Measurements from ENCODE around the gene VPS26A. TPM values are rescaled to one million over a fixed set of nuclear protein-coding genes. Genes with fewer than 3 reads are reported as not detected.
A peak's percentile ranks its signal among the peaks of the same experiment; 100 is the strongest.

Gene VPS26A
- total RNA-seq, 1 experiment from 2014 or later, result 44.7 TPM

DNA sequence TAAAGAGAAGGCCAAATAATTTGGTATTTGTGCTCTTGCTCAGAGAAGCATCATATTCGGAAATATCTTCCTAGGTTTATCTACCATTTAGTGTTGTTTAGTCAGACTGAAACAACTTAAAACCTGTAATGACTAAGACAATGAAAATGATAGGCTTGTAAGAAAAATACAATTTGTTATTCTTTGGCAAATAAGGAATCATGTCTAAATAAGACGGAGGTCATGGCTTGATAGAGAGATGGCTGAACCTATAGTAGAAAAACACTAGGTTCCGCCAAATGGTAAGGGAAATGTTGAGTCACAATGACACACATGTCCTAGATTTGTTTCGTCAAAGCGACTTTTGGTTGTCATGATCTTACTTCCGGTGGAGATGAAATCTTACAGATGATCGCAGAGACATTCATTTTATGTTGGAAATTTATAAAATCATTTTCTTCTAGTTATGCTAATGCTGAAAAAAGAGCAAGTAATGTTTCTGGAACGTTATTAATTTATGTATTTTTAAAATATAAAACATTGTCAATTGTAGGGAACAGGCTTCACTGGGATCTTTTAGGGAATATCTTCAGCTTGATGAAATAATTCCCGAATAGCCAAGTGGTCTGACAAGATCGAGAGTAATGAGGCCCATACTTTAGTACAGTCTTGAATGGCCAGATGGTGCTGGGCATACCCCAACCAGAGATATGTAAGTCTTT lies 35.0 kb upstream of the VPS26A start:
- DNase-seq, result peak; percentile 98
- Histone ChIP-seq H3K27ac (ENCODE audit: low read length) (peak overlapping the region; percentile 77), H3K27me3 (ENCODE audit: low read length) (no peaks in the 10 kb centered on the region), H3K36me3 (ENCODE audit: low read depth, low read length) (peaks cover 8% of the 10 kb centered on the region), H3K9me2 (replicated peaks; ENCODE audit: low read length) (no peaks in the 10 kb centered on the region), H4K20me1 (ENCODE audit: low read length) (peaks cover 5% of the 10 kb centered on the region), H3K4me3 (ENCODE audit: low read length) (peak overlapping the region; percentile 72), H3K4me1 (ENCODE audit: insufficient read depth, low read length) (peaks cover 56% of the 10 kb centered on the region), H2AFZ (ENCODE audit: low read length) (peak overlapping the region; percentile 54; the same call in 1 of the 2 replicates), H3F3A (ENCODE audit: low read length, unreplicated experiment) (peaks cover 9% of the 10 kb centered on the region), H3K4me2 (ENCODE audit: low read length) (peak overlapping the region; percentile 82), H3K79me2 (ENCODE audit: low read length) (peaks cover 59% of the 10 kb centered on the region), H3K9ac (ENCODE audit: low read length) (peak overlapping the region; percentile 70), H3K9me3 (ENCODE audit: low read length) (no peaks in the 10 kb centered on the region)
- no TSS peak for BruUV-seq (replicated peaks)
- CTCF ChIA-PET, result no interaction called here
- intact Hi-C loops (cut with micrococcal nuclease), result loop anchor here (1.0 kb wide), 2 partner anchors 28 to 101 kb away; partner anchors contain the start of gene KIFBP
- POLR2A ChIA-PET (ENCODE audit: unreplicated experiment), result no interaction called here
- peak; percentile 39 for ATAC-seq
- no peak for TF ChIP-seq EZH2 (IDR thresholded peaks at IDR 0.05; ENCODE audit: low read length, unreplicated experiment)
- TF ChIP-seq, protein P1, sequence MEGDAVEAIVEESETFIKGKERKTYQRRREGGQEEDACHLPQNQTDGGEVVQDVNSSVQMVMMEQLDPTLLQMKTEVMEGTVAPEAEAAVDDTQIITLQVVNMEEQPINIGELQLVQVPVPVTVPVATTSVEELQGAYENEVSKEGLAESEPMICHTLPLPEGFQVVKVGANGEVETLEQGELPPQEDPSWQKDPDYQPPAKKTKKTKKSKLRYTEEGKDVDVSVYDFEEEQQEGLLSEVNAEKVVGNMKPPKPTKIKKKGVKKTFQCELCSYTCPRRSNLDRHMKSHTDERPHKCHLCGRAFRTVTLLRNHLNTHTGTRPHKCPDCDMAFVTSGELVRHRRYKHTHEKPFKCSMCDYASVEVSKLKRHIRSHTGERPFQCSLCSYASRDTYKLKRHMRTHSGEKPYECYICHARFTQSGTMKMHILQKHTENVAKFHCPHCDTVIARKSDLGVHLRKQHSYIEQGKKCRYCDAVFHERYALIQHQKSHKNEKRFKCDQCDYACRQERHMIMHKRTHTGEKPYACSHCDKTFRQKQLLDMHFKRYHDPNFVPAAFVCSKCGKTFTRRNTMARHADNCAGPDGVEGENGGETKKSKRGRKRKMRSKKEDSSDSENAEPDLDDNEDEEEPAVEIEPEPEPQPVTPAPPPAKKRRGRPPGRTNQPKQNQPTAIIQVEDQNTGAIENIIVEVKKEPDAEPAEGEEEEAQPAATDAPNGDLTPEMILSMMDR (conservative IDR thresholded peaks at IDR 0.05; ENCODE audit: low read depth, low read length), result no peak
- no peak for TF ChIP-seq EZH2phosphoT487 (IDR thresholded peaks at IDR 0.05; ENCODE audit: borderline replicate concordance, low read length)

DNA sequence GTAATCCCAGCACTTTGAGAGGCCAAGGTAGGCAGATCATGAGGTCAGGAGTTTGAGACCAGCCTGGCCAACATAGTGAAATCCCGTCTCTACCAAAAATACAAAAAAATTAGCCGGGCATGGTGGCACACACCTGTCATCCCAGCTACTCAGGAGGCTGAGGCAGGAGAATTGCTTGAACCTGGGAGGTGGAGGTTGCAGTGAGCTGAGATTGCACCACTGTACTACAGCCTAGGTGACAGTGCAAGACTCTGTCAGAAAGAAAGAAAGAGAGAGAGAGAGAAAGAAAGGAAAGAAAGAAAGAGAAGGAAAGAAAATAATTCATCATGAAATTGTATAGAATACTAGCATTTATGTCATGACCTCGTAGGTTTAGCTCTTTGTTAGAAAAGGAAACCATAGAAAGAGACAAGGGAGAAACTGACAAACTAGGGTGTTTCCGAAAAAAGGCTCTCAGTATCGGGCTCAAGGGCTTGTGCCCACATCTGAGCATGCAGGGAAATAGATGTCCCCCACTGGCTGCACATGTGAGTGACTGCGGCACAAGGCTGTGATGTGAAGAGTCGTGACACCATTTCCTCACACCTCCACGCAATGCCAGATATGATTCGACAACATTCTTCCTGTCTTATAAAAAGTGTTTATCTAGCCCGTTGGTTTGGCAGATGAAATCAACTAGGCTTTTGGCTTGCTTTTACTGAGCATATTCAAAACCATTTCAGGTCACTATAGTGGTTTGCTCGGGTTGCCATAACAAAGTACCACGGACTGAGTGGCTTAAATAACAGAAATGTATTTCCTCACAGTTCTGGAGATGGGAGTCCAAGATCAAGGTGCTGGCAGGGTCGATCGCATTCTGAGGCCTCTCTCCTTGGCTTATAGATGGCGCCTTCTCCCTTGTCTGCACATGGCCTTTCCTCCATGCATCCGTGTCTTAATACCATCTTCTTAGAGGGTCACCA lies 34.1 kb upstream of the VPS26A start:
- TF ChIP-seq, protein P1 (conservative IDR thresholded peaks at IDR 0.05; ENCODE audit: low read depth, low read length), result no peak
- TF ChIP-seq EZH2 (IDR thresholded peaks at IDR 0.05; ENCODE audit: low read length, unreplicated experiment) (no peak), EZH2phosphoT487 (IDR thresholded peaks at IDR 0.05; ENCODE audit: borderline replicate concordance, low read length) (no peak)
- Histone ChIP-seq H3K4me3 (ENCODE audit: low read length) (peak overlapping the region; percentile 72), H3K4me2 (ENCODE audit: low read length) (peak overlapping the region; percentile 82), H3K9me3 (ENCODE audit: low read length) (no peaks in the 10 kb centered on the region), H3K27ac (ENCODE audit: low read length) (peak overlapping the region; percentile 77), H3K79me2 (ENCODE audit: low read length) (peaks cover 69% of the 10 kb centered on the region), H3K4me1 (ENCODE audit: insufficient read depth, low read length) (peaks cover 56% of the 10 kb centered on the region), H3K9ac (ENCODE audit: low read length) (peak overlapping the region; percentile 70), H3K9me2 (replicated peaks; ENCODE audit: low read length) (no peaks in the 10 kb centered on the region), H3K36me3 (ENCODE audit: low read depth, low read length) (peaks cover 9% of the 10 kb centered on the region), H3F3A (ENCODE audit: low read length, unreplicated experiment) (peaks cover 13% of the 10 kb centered on the region), H4K20me1 (ENCODE audit: low read length) (peaks cover 7% of the 10 kb centered on the region), H2AFZ (ENCODE audit: low read length) (no peak overlapping the region), H3K27me3 (ENCODE audit: low read length) (no peaks in the 10 kb centered on the region)
- DNase-seq, result peak; percentile 63
- POLR2A ChIA-PET (ENCODE audit: unreplicated experiment), result no interaction called here
- intact Hi-C loops (cut with micrococcal nuclease), result no loop called here
- ATAC-seq, result 0 out of 2 replicates have a peak, but pooled peaks have one; percentile 1
- CTCF ChIA-PET, result interaction anchor here (0.6 kb wide), 1 partner anchor 51 kb away, joined by 7 read pairs; no protein-coding TSS in a partner anchor
- BruUV-seq (replicated peaks), result no TSS peak

Data from PC-3 (cell line).